Germinal center (tissue), 1 donor: ENCODE results near the gene YDJC.
"Not testable (repeated sequence)": the region's sequence is repeated elsewhere in the genome, so short reads cannot be mapped to it uniquely, and the experiment has no call there.

Source experiments
- DNase-seq: peaks from one replicate; pipeline ENCODE4 v3.0.0; 2012; ENCODE audit warnings: mixed read lengths, low spot score

Gene YDJC

DNA sequence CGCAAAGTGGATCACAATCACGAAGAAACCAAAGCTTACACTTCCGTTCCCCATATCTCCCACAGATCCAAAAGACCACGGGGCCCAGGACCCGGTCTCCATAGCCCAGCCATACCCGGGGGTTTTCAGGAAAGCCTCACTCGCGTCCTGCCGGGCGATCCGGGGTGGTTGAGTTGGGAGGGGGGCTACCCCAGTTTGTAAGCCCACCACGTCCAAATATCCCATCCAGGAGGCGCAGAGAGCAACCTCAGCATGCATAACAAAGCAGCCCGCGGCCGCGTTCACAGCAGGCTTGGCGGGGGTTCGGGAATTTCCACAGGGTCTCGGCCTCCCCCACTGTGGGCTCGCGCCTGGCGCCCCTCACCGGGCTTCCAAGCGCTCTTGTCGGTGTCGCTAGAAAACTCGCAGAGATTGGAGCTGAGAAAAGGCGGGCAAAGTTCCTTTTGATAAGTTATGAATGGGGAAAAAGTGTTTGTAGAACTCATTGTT is 21.7 kb upstream of the YDJC start:
- peak; percentile 34 for DNase-seq

- no peak for DNase-seq
These were observed 21.1 kb upstream of the YDJC start for GRCh38 chr22:21650823-21651520.

DNA sequence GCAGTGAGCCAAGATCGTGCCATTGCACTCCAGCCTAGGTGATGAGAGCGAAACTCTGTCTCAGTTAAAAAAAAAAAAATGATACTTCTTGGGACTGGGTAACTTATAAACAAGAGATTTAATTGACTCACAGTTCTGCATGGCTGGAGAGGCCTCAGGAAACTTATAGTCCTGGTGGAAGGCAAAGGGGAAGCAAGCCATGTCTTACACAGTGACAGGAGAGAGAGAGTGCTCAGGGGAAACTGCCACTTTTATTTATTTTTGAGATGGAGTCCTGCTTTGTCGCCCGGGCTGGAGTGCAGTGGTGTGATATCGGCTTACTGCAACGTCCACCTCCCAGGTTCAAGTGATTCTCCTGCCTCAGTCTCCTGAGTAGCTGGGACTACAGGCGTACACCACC is 20.5 kb upstream of the YDJC start:
- DNase-seq: no peak

DNA sequence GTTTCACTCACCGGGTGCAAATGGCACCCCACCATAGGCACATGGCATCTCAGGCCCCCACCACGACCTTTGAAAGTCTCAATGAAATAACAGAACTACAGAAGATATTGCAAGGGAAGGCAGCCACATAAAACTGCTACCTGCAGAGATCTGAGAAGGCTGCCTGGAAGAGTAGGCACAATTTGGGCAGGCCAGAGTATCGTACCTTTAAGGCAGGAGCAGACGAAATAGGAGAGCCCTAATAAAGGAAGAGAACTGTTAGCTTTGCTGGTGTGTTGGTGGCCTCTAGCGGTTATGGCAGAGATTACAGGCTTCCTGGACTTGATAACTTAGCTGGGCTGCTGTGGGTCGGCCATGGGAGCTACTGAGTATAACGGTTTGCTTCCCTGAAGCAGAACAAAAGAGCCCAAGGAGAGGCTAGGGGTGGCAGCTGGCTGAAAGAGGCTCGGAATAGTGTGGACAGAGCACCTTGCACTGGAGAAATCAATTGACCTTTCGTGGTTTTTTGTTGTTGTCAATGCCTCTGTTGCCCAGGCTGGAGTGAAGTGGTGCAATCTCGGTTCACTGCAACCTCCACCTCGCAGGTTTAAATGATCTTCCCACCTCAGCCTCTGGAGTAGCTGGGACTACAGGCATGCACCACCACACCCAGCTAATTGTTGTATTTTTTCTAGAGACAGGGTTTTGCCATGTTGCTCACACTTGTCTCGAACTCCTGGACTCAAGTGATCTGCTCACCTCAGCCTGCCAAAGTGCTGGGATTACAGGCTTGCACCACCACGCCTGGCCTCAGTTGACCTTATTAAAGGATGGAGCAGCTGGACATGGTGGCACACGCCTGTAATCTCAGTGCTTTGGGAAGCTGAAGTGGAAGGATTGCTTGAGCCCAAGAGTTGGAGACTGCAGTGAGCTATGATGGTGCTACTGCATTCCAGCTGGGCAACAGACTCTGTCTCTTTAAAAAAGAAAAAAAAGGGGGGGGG is 17.1 kb upstream of the YDJC start:
- DNase-seq: peak; percentile 75

DNA sequence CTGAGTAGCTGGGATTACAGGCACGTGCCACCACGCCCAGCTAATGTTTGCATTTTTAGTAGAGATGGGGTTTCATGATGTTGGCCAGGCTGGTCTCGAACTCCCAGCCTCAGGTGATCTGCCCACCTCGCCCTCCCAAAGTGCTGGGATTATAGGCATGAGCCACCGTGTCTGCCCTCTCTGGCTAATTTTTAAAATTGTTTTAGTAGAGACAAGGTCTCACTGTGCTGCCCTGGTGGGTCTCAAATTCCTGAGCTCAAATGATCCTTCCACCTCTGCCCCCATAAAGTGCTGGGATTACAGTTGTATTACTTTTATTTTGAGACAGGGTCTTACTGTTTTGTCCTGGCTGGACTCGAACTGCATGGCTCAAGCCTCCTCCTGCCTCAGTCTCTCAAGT is 15.7 kb upstream of the YDJC start:
- DNase-seq: not testable (repeated sequence)

DNA sequence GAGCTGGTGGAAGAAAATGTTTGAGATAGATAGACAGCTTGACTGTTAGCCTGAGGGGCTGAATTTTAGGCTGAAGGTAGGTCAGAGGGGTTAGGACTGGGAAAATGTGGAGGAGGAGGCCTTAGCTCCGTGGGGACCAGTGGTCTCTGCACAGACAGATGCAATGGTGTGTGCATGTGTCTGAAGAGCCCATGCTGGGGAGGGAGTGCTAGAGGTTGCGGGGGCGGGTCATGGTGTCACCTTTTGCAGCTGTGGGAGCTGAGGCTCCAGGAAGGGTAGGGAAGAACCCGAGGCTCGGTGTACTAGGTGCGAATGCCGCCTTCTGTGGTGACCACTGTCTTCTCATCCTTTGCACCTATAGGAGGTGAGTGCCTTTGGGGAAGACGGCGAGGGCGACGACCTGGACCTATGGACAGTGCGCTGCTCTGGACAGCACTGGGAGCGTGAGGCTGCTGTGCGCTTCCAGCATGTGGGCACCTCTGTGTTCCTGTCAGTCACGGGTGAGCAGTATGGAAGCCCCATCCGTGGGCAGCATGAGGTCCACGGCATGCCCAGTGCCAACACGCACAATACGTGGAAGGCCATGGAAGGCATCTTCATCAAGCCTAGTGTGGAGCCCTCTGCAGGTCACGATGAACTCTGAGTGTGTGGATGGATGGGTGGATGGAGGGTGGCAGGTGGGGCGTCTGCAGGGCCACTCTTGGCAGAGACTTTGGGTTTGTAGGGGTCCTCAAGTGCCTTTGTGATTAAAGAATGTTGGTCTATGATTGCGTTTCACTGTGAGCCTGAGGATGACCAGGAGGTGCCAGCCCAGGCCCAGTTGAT is 13.9 kb upstream of the YDJC start:
- no peak for DNase-seq

GRCh38 chr22:21642584-21643448 is 13.0 kb upstream of the YDJC start:
- DNase-seq: peak; percentile 69

- DNase-seq: peak; percentile 99
These were observed 12.2 kb upstream of the YDJC start, which contains the start of gene SDF2L1 for GRCh38 chr22:21641789-21642583. Gene SDF2L1 (plus strand): TSS chr22:21642302. CDS start chr22:21642337, 35 bp downstream.

DNA sequence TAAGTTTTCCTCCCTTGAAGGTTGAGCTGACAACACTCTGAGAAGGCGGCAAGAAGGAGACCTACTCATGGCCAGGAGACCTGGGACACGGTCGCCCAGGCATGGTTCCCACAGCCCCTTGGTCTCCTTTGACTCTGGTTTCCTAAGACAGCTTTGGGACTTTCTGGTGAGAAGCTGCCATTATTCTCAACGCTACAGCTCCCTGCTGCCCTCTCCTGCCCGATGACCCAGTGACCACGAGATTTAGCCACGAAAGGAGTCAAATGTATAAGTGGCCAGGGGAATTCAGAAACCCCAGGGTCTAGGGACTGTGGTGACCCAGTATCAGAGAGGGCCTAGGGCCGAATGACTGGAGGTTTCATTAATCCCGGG is 11.6 kb upstream of the YDJC start:
- DNase-seq: no peak

- no peak for DNase-seq
These were observed 11.0 kb upstream of the YDJC start for GRCh38 chr22:21640810-21641209.

DNA sequence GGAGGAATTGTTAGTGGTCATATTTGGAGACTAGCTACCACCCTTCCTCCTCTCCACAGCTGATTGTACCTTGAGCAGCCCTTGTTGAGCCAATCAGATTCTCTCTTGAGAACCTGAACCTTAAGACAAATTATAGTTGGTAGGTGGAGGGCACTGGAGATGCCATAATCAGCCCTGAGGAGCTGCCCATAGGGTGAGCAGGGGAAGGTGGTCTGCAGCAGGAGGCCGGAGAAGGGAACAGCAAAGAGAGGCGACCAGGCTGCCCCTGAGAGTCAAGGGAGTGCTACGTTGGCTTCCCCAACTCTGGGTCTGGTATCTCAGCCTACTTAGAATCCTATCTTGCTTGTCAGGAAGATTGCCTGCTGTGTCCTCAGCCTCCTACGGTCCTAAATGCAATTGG is 9.5 kb upstream of the YDJC start:
- no peak for DNase-seq

DNA sequence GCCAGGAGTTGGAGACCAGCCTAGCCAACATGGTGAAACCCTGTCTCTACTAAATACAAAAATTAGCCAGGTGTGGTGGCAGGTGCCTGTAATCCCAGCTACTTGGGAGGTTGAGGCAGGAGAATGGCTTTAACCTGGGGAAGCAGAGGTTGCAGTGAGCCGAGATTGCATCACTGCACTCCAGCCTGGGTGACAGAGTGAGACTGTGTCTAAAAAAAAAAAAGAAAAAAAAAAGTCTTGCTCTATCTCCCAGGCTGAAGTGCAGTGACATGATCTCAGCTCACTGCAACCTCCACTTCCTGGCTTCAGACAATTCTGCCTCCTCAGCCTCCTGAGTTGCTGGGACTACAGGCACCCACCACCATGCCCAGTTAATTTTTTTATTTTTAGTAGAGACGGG is 7.6 kb upstream of the YDJC start:
- not testable (repeated sequence) for DNase-seq

DNA sequence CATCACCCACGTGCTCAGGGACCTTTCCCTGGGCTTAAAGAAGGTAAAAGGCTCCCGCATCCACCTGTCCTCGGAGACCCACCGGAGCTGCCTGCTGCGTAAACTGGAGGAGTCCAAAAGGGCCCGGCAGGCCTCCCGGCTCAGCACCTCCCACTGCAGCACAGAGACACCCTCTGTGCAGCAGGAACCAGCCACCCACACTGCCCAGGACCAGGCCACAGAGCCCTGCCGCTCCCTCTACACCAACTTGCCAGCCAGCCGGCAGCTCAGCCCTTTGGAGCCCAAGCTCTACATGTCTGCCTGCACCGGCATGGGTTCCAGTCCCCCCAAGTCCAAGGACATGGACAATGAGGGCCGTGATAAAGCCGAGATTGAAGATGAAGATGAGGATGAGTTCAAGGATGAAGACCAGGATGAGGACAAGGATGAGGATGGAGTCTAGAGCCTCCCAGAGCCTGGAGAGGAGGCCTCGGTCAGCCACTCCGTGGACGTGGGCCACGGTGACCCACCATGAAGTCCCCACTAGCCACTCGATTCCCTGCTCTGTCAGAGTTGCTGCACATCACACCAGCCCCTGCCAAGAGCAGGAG is 6.9 kb upstream of the YDJC start:
- DNase-seq: no peak

DNA sequence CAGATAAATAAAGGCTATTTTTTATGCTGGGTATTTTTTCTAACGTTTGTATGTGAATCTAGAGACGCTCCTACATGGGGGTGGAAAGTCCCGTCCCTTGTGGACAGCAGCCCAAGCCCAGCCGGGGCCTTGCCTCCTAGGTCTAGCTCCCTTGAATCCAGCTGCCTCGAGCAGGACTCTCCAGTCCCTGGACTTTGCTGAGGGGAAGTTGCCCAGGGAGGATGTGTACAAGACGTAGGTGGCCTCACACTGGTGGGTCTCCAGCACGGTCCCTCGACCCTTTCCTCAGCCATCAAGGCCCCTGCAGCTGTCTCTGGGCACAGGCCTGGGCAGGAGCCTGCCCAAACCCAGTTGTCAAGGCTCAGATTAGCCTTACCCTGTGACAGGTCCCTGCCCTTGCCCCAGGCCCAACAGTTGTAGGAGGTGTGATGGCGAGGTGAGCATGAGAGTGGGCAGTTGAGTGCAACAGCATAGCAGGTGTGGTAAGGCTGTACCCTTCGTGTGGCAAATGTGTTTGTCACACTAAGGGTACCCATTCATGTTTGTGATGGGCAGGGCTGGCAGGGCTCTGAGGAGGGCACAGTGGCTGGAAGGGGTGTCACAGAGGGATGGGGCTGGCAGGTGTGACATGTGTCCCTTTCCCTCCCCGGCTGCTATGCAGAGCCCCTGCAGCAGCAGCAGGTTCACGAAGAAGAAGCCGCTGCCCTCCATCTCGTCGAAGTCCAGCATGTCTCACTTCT is 6.1 kb upstream of the YDJC start:
- no peak for DNase-seq

DNA sequence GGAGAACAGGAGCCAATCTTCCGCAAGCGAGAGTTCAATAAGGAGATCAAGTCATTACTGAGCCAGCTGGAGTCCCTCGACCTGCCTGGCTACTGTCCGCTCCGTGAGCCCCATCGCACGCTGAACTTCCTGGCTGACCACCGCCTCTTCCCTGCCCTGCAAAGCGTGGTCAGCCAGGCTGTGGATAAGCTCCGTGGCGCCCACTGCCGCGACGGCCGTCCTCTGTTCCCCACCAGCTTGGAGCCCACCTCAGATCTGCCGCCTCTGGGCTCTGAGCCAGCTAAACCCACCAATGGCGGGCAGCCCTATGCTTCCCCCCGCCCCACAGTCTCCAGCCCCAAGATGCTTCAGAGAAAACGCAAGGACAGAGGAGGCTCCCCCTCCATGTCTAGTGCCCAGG is 5.0 kb upstream of the YDJC start:
- no peak for DNase-seq

- no peak for DNase-seq
These were observed 4.3 kb upstream of the YDJC start for GRCh38 chr22:21634081-21634480.

GRCh38 chr22:21633481-21633880 is 3.7 kb upstream of the YDJC start:
- no peak for DNase-seq

- no peak for DNase-seq
These were observed 3.1 kb upstream of the YDJC start for GRCh38 chr22:21632931-21633330.

- peak; percentile 50 for DNase-seq
These were observed 2.5 kb upstream of the YDJC start, which contains the start of gene CCDC116 for GRCh38 chr22:21632237-21632895. Gene CCDC116 (plus strand): TSS chr22:21632760. CDS start chr22:21633182, 422 bp downstream.
